ENCODE data around the gene GRK2.
A peak's percentile ranks its signal among the peaks of the same experiment; 100 is the strongest.

- TF ChIP-seq CTCF (IDR thresholded peaks at IDR 0.05) (peak; percentile 65), EZH2 (IDR thresholded peaks at IDR 0.05) (no peak), EZH2phosphoT487 (IDR thresholded peaks at IDR 0.05) (no peak)
Measured at GRCh38 chr11:67265633-67266448, 432 bp upstream of the GRK2 start.

Measured in neural progenitor cell (in vitro differentiated cells).